Measurements from ENCODE around the gene YTHDF2.

DNA sequence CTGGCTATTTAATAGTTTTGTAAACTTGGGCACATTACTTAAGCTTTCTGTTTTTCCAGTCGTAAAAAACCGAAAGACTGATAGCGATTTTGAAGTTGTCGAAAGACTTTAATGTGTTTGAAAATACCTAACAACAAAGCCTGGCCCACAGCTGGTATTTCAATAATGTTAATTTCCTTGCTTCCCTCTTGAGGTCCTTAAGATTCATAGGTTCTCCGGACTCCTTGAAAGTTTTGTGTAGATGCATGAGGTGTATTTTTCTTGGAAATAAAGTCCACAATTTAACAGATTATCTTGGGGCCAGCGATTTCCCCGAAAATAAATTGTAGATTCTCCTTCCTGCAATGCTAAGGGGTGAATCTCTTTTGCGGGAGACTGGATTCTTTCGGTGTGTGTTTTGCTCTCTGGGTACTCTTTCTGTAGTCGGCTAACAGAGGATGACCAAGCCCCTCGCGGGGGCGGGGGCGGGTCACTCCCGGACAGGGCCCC lies 735 bp upstream of the YTHDF2 start:
- no peak for TF ChIP-seq CTCF (IDR thresholded peaks at IDR 0.05; ENCODE audit: insufficient read depth, low read length, poor library complexity, severe bottlenecking)
- no peak for TF ChIP-seq EZH2phosphoT487 (conservative IDR thresholded peaks at IDR 0.05; ENCODE audit: low read length)

All from SU-DHL-6 (cell line).